NCI-H1092 (cell line): ENCODE data around the gene CDHR3.
A peak's percentile ranks its signal among the peaks of the same experiment; 100 is the strongest.

Experiments
- DNase-seq: peaks from one replicate; lab custom pipeline; 2025; lab: John Stamatoyannopoulos, UW

CDHR3 gene

GRCh38 chr7:106064771-106065574 lies 101.9 kb downstream of the CDHR3 start:
- DNase-seq, result peak; percentile 75

- DNase-seq, result no peak
These were observed 102.8 kb downstream of the CDHR3 start for GRCh38 chr7:106065575-106066500.

GRCh38 chr7:106067678-106068077 lies 104.6 kb downstream of the CDHR3 start:
- no peak for DNase-seq

GRCh38 chr7:106068538-106068961 lies 105.5 kb downstream of the CDHR3 start:
- no peak for DNase-seq

- no peak for DNase-seq
These were observed 105.9 kb downstream of the CDHR3 start for GRCh38 chr7:106068986-106069385.

- DNase-seq, result no peak
These were observed 106.6 kb downstream of the CDHR3 start for GRCh38 chr7:106069471-106070200.

GRCh38 chr7:106070201-106070551 lies 107.1 kb downstream of the CDHR3 start:
- DNase-seq, result no peak

GRCh38 chr7:106070567-106071254 lies 107.6 kb downstream of the CDHR3 start:
- DNase-seq, result peak; percentile 66

- no peak for DNase-seq
These were observed 108.4 kb downstream of the CDHR3 start for GRCh38 chr7:106071356-106071998.

GRCh38 chr7:106071999-106072714 lies 109.1 kb downstream of the CDHR3 start:
- DNase-seq, result no peak

GRCh38 chr7:106072715-106073091 lies 109.6 kb downstream of the CDHR3 start:
- no peak for DNase-seq

GRCh38 chr7:106073701-106074100 lies 110.6 kb downstream of the CDHR3 start:
- DNase-seq, result no peak

- DNase-seq, result no peak
These were observed 111.2 kb downstream of the CDHR3 start for GRCh38 chr7:106074257-106074656.

- DNase-seq, result no peak
These were observed 112.9 kb downstream of the CDHR3 start for GRCh38 chr7:106075937-106076336.

- no peak for DNase-seq
These were observed 113.5 kb downstream of the CDHR3 start for GRCh38 chr7:106076537-106076936.

- DNase-seq, result no peak
These were observed 117.4 kb downstream of the CDHR3 start for GRCh38 chr7:106080300-106080987.

- no peak for DNase-seq
These were observed 119.2 kb downstream of the CDHR3 start for GRCh38 chr7:106082087-106082854.
